ENCODE measurements around the gene ARHGEF19.
"Not testable (repeated sequence)": the region's sequence is repeated elsewhere in the genome, so short reads cannot be mapped to it uniquely, and the experiment has no call there.

The ARHGEF19 gene

DNA sequence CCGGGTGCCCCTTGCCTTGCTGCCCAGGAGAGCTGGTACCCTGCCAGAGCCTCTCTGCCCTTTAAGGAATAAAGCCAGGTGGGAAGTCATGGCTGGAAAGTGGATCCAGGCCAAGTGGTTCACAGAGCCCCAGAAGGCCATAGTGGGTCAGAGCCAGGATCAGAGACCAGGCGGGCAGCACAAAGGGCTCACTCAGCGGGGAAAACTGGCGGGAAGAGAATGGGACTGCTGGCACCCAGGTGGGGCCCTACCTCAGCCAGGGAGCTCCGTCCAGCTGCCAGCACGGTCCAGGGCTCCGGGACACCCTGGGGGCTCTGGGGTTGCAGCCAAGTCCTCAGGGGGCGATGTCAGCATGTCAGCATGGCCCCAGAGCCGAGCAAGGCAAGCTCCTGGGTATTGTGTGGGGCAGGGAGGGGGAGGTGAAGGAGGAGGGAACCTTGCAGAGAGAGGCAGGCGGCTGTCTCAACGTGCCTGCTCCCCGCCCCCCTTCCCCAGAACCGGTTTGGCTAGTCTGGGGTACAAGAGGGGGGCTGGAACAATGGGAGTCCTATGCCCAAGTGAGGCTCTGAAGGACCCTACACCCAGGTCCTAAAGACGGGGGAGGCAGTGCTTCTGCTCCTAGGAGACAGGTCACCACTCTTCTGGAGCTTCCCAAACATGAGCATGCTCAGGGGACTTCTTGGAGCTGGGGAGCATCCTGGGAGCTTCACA, at the start of gene ARHGEF19:
Gene ARHGEF19 (minus strand): TSS at position 402 of the 711 bp plus-strand sequence. CDS start 3,598 bp downstream, outside the sequence.
- Histone ChIP-seq H3K9me3 (no peaks in the 10 kb centered on the region), H4K20me1 (no peaks in the 10 kb centered on the region), H3K4me1 (peaks cover 42% of the 10 kb centered on the region), H3K9ac (no peak within 1 kb of the TSS), H3K4me3 (no peak within 1 kb of the TSS), H3K36me3 (no peaks in the 10 kb centered on the region), H3K27me3 (0 out of 2 replicates have a peak, but pooled peaks cover 5% of the 10 kb centered on the region), H3K4me2 (peak within 1 kb of the TSS; percentile 34), H3K27ac (no peak within 1 kb of the TSS)
- TF ChIP-seq Cebpa-rat (IDR thresholded peaks at IDR 0.05), result no peak

DNA sequence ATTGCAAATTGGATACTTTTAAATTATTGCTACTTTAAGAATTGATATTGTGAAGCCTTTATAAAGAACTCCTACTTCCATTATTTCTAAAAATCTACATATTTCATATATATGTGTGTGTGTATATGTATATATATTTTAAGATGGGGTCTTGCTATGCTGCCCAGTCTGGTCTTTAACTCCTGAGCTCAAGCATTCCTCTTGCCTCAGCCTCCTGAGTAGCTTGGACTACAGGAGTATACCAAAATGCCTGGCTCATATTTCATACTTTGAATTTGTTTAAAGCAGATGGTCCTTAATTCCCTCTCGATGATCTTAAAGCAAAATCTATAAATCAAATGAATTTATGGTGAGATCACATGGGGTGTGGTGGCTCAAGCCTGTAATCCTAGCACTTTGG, 49.6 kb upstream of the ARHGEF19 start:
- peaks cover 36% of the 10 kb centered on the region; the same call in 1 of the 2 replicates for H3K36me3 ChIP-seq
- H3K27me3 ChIP-seq, result no peaks in the 10 kb centered on the region
- no peak overlapping the region for H3K9ac ChIP-seq
- no peak overlapping the region for H3K4me3 ChIP-seq
- peaks cover 86% of the 10 kb centered on the region for H4K20me1 ChIP-seq
- no peaks in the 10 kb centered on the region for H3K9me3 ChIP-seq
- no peak overlapping the region for H3K4me2 ChIP-seq
- peaks cover 12% of the 10 kb centered on the region; the same call in 1 of the 2 replicates for H3K4me1 ChIP-seq
- H3K27ac ChIP-seq, result no peak overlapping the region
- TF ChIP-seq Cebpa-rat (IDR thresholded peaks at IDR 0.05), result no peak

- Histone ChIP-seq H3K4me1 (peaks cover 12% of the 10 kb centered on the region; the same call in 1 of the 2 replicates), H4K20me1 (peaks cover 75% of the 10 kb centered on the region), H3K27me3 (no peaks in the 10 kb centered on the region), H3K36me3 (peaks cover 41% of the 10 kb centered on the region), H3K9me3 (no peaks in the 10 kb centered on the region), H3K9ac (no peak overlapping the region), H3K4me3 (no peak overlapping the region), H3K27ac (no peak overlapping the region), H3K4me2 (no peak overlapping the region)
- TF ChIP-seq Cebpa-rat (IDR thresholded peaks at IDR 0.05), result no peak
Measured at GRCh38 chr1:16260814-16261213, 48.4 kb upstream of the ARHGEF19 start.

- no peak for TF ChIP-seq Cebpa-rat (IDR thresholded peaks at IDR 0.05)
- peaks cover 59% of the 10 kb centered on the region for H3K36me3 ChIP-seq
- no peaks in the 10 kb centered on the region for H3K27me3 ChIP-seq
- H3K27ac ChIP-seq, result no peak overlapping the region
- peaks cover 54% of the 10 kb centered on the region for H4K20me1 ChIP-seq
- H3K4me2 ChIP-seq, result no peak overlapping the region
- no peaks in the 10 kb centered on the region for H3K9me3 ChIP-seq
- no peak overlapping the region for H3K4me3 ChIP-seq
- peaks cover 12% of the 10 kb centered on the region; the same call in 1 of the 2 replicates for H3K4me1 ChIP-seq
- no peak overlapping the region for H3K9ac ChIP-seq
Measured at GRCh38 chr1:16258591-16259135, 46.2 kb upstream of the ARHGEF19 start.

DNA sequence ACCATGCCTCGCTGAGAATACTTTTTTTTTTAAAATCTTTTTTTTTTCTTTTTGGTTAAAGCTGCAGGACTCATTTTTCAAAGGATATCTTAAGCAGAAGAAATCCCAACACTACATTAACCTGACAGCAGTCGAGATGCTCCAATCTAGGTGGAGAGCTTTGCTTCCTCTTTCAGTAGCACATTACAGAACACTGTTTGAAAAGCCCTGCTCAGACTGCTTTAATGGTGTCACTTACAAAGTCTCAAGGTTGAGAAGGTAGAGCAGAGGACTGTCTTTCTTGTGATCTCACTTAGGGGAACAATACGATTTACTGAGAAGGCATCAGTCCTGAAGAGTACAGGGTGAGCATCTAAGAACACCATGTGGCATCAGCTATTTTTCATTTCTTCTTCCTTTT, 45.5 kb upstream of the ARHGEF19 start:
- H3K36me3 ChIP-seq, result peaks cover 61% of the 10 kb centered on the region
- no peak overlapping the region for H3K27ac ChIP-seq
- no peak overlapping the region for H3K9ac ChIP-seq
- H3K9me3 ChIP-seq, result no peaks in the 10 kb centered on the region
- no peak overlapping the region for H3K4me2 ChIP-seq
- H3K4me3 ChIP-seq, result no peak overlapping the region
- peaks cover 49% of the 10 kb centered on the region for H4K20me1 ChIP-seq
- peaks cover 12% of the 10 kb centered on the region; the same call in 1 of the 2 replicates for H3K4me1 ChIP-seq
- no peaks in the 10 kb centered on the region for H3K27me3 ChIP-seq
- TF ChIP-seq Cebpa-rat (IDR thresholded peaks at IDR 0.05), result no peak

GRCh38 chr1:16257556-16257955, 45.1 kb upstream of the ARHGEF19 start:
- H3K27ac ChIP-seq, H3K9me3 ChIP-seq, H3K4me2 ChIP-seq, H3K9ac ChIP-seq, H3K4me3 ChIP-seq, H3K27me3 ChIP-seq: not testable (repeated sequence)
- H3K36me3 ChIP-seq, result peaks cover 61% of the 10 kb centered on the region
- H4K20me1 ChIP-seq, result peaks cover 49% of the 10 kb centered on the region
- peaks cover 12% of the 10 kb centered on the region; the same call in 1 of the 2 replicates for H3K4me1 ChIP-seq

DNA sequence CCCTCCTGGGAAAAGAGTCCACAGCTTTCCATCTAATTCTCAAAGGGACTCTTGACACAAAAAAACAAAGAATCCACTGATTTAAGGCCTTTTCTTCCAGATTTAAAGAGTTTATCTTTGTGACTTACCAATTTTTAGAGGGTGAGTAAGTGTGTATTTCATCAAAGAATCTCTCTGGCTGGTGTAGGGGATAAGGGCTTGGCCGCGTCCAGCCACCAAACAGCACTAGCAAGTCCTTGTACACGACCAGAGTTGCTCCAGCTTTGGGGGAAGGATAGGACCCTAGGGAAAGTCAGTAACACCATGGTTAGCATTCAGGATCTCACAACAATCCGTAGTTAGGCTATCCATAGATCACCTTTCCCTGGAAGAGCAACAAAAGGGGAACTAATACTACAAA, 44.0 kb upstream of the ARHGEF19 start:
- no peak for TF ChIP-seq Cebpa-rat (IDR thresholded peaks at IDR 0.05)
- peaks cover 68% of the 10 kb centered on the region for H3K36me3 ChIP-seq
- H3K27ac ChIP-seq, result no peak overlapping the region
- no peak overlapping the region for H3K9ac ChIP-seq
- H4K20me1 ChIP-seq, result peaks cover 42% of the 10 kb centered on the region
- peaks cover 12% of the 10 kb centered on the region; the same call in 1 of the 2 replicates for H3K4me1 ChIP-seq
- H3K4me3 ChIP-seq, result no peak overlapping the region
- no peaks in the 10 kb centered on the region for H3K9me3 ChIP-seq
- no peaks in the 10 kb centered on the region for H3K27me3 ChIP-seq
- no peak overlapping the region for H3K4me2 ChIP-seq

GRCh38 chr1:16254263-16254928, 41.9 kb upstream of the ARHGEF19 start:
- H4K20me1 ChIP-seq, result peaks cover 32% of the 10 kb centered on the region
- H3K27ac ChIP-seq, result no peak overlapping the region
- H3K27me3 ChIP-seq, result no peaks in the 10 kb centered on the region
- no peaks in the 10 kb centered on the region for H3K9me3 ChIP-seq
- H3K36me3 ChIP-seq, result peaks cover 87% of the 10 kb centered on the region
- H3K4me3 ChIP-seq, result no peak overlapping the region
- H3K9ac ChIP-seq, result no peak overlapping the region
- H3K4me1 ChIP-seq, result peaks cover 17% of the 10 kb centered on the region
- no peak for TF ChIP-seq Cebpa-rat (IDR thresholded peaks at IDR 0.05)
- no peak overlapping the region for H3K4me2 ChIP-seq

DNA sequence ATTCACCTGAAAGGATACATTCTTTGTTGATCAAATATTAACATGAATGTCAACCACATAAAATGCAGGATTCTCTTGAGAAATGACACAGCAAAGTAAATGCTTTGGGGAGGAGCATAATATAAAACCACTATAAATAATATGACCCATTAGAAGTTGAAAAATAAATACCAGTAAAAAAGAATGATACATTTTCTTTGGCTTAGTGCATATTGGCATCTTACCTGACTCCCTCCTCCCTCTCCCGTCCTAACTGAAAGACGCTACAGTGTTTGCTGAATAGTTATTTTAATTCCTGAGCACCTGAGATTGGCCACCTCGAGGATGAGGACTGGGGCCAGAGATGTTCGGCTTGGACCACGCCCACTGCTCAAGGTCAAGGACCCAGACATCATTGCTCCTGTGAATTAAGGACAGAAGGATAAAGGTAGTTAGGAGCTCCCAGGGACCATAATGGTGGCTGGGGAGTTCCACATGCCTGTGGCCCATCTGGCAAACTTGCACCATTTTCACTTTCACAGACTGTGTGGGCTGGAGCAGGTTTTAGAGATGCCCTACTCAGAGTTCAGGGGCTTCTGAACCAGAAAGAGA, 41.0 kb upstream of the ARHGEF19 start:
- Histone ChIP-seq H3K36me3 (peaks cover 83% of the 10 kb centered on the region), H3K4me2 (no peak overlapping the region), H3K9me3 (no peaks in the 10 kb centered on the region), H3K27me3 (no peaks in the 10 kb centered on the region), H3K4me3 (no peak overlapping the region), H3K9ac (no peak overlapping the region), H3K27ac (no peak overlapping the region), H4K20me1 (peaks cover 32% of the 10 kb centered on the region), H3K4me1 (peaks cover 19% of the 10 kb centered on the region)
- no peak for TF ChIP-seq Cebpa-rat (IDR thresholded peaks at IDR 0.05)

- Histone ChIP-seq H3K4me3 (no peak overlapping the region), H3K4me1 (peaks cover 24% of the 10 kb centered on the region), H3K4me2 (no peak overlapping the region), H4K20me1 (peaks cover 32% of the 10 kb centered on the region), H3K9me3 (no peaks in the 10 kb centered on the region), H3K27ac (no peak overlapping the region), H3K9ac (no peak overlapping the region), H3K27me3 (no peaks in the 10 kb centered on the region), H3K36me3 (peaks cover 83% of the 10 kb centered on the region)
- TF ChIP-seq Cebpa-rat (IDR thresholded peaks at IDR 0.05), result no peak
Measured at GRCh38 chr1:16252912-16253311, 40.5 kb upstream of the ARHGEF19 start.

Data from BLaER1 (cell line).